ENCODE results near the gene POU2F3. TPM values are rescaled to one million over a fixed set of nuclear protein-coding genes. Genes with fewer than 3 reads are reported as not detected.

Gene POU2F3
- total RNA-seq, 2 donors from 2014 or later, result 0.26 TPM; not detected in 1

GRCh38 chr11:120316880-120317688 is 77.1 kb downstream of the POU2F3 start:
- Histone ChIP-seq H3K4me1 (peaks cover 15% of the 10 kb centered on the region), H3K4me3 (no peak overlapping the region), H3K27ac (peak overlapping the region in 2 of 4 donors; percentile 13 to 28), H3K9me3 (no peaks in the 10 kb centered on the region), H3K36me3 (replicated peaks in 1 of 2; ENCODE audit: insufficient read depth in 1 of 2, low read depth in 2 of 2) (no peaks in the 10 kb centered on the region), H3K27me3 (no peaks in the 10 kb centered on the region)
- DNase-seq, result peak; percentile 66 to 82 (median 72)
- WGBS, 2 donors, result 5 to 18% methylated on average over 7 to 8 of the region's 8 CpGs
- intact Hi-C loops (cut with DNase I), result no loop called here
- peak; percentile 90 for ATAC-seq
- TF ChIP-seq CTCF (IDR thresholded peaks at IDR 0.05) (no peak), POLR2A (IDR thresholded peaks at IDR 0.05) (no peak)

GRCh38 chr11:120317689-120318480 is 77.9 kb downstream of the POU2F3 start:
- Histone ChIP-seq H3K4me3 (no peak overlapping the region), H3K27ac (no peak overlapping the region), H3K4me1 (peaks cover 15% of the 10 kb centered on the region), H3K9me3 (no peaks in the 10 kb centered on the region), H3K27me3 (no peaks in the 10 kb centered on the region), H3K36me3 (replicated peaks in 1 of 2; ENCODE audit: insufficient read depth in 1 of 2, low read depth in 2 of 2) (no peaks in the 10 kb centered on the region)
- WGBS, 2 donors, result 82 to 91% methylated on average over 10 of the region's 10 CpGs
- TF ChIP-seq POLR2A (IDR thresholded peaks at IDR 0.05) (no peak), CTCF (IDR thresholded peaks at IDR 0.05) (no peak)
- intact Hi-C loops (cut with DNase I), result no loop called here
- ATAC-seq, result no peak
- DNase-seq, result no peak

- intact Hi-C loops (cut with DNase I), result no loop called here
- no peaks in the 10 kb centered on the region for H3K27me3 ChIP-seq
- DNase-seq (no peak), ATAC-seq (no peak)
- H3K9me3 ChIP-seq, result no peaks in the 10 kb centered on the region
- H3K4me3 ChIP-seq, result no peak overlapping the region
- H3K36me3 ChIP-seq (replicated peaks in 1 of 2; ENCODE audit: insufficient read depth in 1 of 2, low read depth in 2 of 2), result no peaks in the 10 kb centered on the region
- no peak overlapping the region for H3K27ac ChIP-seq
- peaks cover 15% of the 10 kb centered on the region for H3K4me1 ChIP-seq
- 88 to 90% methylated on average over 4 of the region's 4 CpGs for WGBS, 2 donors
- TF ChIP-seq POLR2A (IDR thresholded peaks at IDR 0.05), result no peak
- TF ChIP-seq CTCF (IDR thresholded peaks at IDR 0.05), result no peak
Observed at GRCh38 chr11:120318906-120319305, 79.0 kb downstream of the POU2F3 start.

- DNase-seq (peak; percentile 62 to 72 (median 68)), ATAC-seq (peak; percentile 78)
- Histone ChIP-seq H3K27me3 (no peaks in the 10 kb centered on the region), H3K36me3 (replicated peaks in 1 of 2; ENCODE audit: insufficient read depth in 1 of 2, low read depth in 2 of 2) (no peaks in the 10 kb centered on the region), H3K27ac (peak within 1 kb of the TSS; percentile 55 to 92 (median 86)), H3K4me1 (peaks cover 26% of the 10 kb centered on the region), H3K4me3 (peak within 1 kb of the TSS; percentile 21 to 40), H3K9me3 (no peaks in the 10 kb centered on the region)
- TF ChIP-seq CTCF (IDR thresholded peaks at IDR 0.05) (peak in 1 of 7 experiments; percentile 1), POLR2A (IDR thresholded peaks at IDR 0.05) (peak; percentile 50 to 62 (median 53))
- 1 to 5% methylated on average over 17 to 77 of the region's 84 CpGs for WGBS, 2 donors
- intact Hi-C loops (cut with DNase I), result no loop called here
Observed at GRCh38 chr11:120324932-120325810, 85.2 kb downstream of the POU2F3 start, which contains the start of gene TLCD5. TLCD5 (plus strand) TSS chr11:120325299; CDS start chr11:120327442, 2,143 bp downstream.

All from body of pancreas (tissue), 4 donors.